HG03139 (cell line): Measurements from ENCODE around the gene CD44.

ENCODE experiments used
- ATAC-seq: cut with Tn5 transposase; IDR thresholded peaks from one replicate; pipeline ENCODE4 v1.9.1; 2021; ENCODE audit not compliant: unreplicated experiment

CD44 gene

DNA sequence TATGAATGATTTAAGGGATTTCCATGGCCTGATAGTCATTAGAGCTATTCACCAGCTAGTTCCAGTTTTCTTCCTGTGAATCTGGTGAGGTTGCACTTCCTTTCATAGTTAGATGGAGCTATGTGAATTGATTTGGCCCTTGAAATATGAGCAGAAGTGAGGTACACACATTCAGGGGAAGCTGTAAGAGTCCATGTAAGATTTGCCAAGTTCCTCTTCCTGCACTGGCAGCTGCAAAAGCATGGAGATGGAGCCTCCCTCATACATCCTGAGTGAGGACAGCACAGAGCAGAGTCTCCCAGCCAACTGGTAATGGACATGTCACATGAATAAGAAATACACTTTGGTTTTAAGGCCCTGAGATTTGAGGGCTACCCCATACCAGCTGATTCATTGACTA, 111.7 kb downstream of the CD44 start:
- no peak for ATAC-seq

DNA sequence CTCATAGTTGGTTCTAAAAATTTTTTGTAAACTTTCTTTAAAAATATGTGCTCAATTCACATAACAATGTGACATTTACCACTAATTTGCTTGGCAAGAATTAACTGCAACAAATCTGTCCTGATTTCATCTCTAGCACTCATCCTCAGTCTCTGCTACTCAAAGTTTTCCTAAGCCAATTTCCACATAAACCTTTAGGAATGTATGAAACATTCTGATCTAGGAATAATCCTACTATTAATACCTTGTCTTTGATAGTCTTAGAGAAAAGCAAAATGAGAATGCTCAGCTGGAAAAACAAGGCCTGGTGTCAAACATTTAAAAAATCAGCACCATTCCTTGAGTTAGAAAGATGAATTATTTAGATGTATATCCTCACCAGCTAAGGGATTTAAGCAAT, 114.3 kb downstream of the CD44 start:
- ATAC-seq: no peak

DNA sequence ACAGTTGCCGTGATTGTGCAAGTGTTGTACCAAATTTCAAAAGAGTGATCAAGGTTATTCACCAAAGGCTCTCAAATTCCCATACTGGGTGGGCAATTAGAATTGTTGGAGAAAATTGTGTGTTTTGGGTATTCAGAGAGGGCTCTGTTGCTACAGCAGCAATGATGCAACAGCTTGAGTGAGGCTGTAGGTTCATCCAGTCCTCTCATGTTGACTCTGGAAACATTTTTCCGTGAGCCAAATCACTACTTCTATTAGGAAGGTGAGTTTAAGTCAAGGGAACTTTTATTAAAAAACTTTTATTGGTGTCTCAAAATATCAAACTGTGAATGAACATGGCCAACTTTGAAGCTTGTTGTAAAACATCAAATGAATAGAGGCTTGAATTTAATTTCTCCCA, 116.5 kb downstream of the CD44 start:
- no peak for ATAC-seq

DNA sequence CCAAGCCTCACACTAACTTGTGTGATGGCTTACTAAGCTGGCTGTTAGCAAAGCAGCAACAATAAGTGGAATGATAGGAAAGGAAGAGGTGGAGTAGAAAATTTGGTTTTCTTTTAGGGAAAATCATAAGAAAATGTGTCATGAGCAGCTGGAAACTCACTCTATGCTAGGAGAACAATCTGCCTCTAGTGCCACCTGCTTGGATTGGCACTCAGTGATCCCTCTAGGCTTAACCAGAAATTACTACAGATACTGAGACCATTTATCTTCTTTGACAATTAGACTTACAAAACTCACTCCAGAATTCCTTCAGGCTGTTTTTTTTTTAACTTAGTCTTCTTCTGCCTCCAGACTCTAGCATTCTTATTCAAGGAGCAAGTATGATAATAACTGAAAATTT, 117.3 kb downstream of the CD44 start:
- ATAC-seq: no peak

DNA sequence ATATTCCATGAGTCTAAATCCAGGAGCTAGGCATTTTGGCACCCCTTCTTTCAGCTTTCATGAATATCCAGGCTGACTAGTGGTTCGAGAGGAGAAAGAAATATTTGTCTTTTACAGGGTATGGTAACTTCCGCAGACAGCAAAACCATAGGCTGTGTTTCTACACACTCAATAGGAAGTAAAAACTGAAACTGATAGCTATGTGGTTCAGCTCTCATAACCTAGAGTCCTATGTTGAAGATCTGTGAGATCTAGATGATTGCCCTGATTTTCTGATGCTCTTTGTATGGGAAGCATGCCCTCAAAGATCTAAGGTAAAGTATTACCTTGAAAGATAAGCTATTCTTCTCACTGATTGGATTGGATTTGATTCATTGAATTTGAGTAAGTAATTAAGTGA, 118.3 kb downstream of the CD44 start:
- ATAC-seq: peak; percentile 100

DNA sequence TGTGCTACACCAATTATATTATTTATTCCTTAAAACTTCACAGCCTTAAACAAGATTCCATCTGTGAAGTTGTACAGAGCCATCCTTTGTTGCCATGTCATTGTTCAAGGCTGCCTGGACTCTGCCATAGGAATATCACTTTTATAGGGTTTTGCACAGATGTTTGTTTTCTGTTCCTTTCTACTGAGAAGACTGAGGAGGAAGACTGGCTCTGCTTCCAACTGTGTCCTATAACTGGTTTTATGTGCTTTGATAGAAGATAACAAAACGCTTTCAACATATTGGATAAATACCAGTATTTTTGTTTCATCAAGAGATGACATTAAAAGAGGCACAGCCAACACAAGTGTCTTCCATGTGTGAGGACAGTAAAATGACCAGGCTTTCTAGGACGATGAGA, 120.6 kb downstream of the CD44 start:
- no peak for ATAC-seq

DNA sequence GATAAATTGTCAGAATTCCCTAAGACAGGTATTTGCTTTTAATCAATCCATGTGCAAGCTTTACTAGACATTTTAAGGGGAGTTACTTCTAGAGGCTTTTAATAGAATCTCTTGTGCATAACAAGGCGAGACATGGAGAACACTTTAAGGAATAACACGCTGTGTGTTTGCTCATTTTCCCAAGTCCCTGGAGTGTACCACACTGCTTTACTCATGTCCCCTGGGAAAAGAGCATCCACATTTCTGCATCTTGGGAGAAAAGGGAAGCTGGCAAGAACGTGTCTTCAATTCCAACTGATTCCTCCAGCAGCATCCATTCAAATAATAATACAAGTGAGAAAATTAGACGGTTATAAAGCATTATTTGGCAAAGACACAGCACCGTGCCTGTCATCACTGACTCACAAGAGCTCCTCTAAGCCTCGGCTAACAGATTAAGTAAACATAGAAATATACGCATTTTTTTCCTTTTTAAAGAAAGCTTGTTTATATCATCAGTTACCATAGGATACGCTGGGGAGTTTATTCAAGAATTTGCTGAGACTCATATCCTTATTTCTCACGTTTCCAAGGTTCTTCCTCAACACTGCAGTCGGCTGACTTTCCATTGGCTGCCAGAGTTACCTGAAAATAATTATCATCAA, 121.5 kb downstream of the CD44 start:
- no peak for ATAC-seq

DNA sequence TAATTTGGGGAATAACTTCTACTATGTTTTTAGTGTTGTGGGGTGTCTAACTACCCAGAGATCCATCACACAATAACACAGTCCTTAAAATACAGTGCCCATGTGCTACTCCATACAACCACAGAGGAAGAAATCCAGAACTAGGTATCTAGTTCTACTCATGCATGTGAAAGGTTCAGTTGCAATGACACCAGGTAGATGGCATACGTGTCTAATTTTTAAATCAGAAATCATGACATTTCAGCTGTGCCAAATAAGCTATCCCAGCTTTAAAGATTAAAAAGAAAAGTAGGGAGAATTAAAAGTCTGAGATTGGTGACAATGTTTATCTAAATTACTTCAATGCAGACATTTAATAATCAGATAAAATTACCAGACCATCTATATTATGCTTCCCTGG, 122.2 kb downstream of the CD44 start:
- ATAC-seq: no peak

DNA sequence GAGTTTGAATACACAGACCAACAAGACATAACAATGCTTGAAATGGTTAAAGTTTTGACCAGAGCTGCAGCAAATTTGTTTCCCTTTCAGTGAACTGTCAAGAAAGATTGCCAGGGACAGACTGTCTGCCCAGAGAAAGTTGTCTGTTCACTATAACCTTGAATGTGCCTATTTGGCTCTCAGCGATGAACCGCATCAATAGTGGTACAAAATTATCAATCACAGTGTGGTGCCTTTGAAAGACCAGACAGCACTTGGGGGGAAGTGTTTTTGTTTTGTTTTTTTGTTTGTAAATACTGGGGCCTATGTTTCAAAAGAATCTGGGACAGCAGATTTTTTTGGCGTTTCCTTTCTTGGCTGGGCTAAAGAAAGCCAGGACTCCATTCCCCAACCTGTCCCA, 123.1 kb downstream of the CD44 start:
- ATAC-seq: no peak

DNA sequence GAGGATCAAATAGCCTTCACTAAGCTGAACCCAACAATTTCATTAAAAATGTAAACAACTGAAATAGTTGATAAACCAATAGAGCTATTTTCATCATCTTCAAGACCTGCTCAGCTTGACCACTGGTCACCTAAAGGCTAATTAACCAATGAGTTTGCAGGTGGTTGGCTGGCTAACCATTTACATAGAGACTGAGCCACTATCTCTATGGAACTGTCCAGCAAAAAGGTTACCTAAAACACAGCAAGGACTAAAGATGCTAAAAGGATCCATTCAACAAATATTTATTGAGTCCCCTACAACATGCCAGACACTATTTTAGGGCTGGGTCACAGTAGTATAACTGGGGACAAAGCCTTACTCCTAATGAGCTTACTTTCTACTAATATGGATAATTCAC, 123.8 kb downstream of the CD44 start:
- ATAC-seq: no peak

DNA sequence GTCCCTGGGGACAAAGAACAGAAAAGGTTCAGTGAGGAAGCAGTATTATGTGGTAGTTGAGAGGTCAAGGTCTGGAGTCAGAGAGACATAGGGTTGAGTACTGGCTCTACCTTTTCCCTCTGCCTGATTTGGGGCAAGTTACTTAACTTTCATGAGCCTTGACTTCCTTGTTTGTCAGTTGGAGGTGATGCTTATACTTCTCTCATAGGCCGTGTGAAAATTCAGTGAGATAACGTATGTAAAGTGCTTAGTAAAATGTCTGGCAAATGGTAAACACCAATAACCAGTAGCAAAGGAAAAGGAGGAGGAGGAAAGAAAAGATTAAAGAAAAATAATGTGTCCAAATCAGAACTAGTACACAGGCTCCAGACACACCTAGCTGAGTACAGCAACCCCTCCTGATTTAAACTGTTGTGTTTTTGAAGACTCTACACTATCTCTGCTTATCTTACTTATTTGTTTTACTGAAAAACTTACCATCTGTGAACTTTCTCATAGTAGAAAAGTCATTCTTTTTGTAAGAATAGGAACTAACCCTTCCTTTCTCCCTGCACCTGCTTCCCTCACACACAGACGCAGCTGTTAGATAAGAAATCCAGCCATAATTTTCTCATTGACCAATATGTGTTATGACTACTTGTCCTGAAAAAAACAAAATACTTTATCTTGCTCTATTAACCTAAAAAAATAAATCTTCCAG, 126.9 kb downstream of the CD44 start:
- no peak for ATAC-seq

DNA sequence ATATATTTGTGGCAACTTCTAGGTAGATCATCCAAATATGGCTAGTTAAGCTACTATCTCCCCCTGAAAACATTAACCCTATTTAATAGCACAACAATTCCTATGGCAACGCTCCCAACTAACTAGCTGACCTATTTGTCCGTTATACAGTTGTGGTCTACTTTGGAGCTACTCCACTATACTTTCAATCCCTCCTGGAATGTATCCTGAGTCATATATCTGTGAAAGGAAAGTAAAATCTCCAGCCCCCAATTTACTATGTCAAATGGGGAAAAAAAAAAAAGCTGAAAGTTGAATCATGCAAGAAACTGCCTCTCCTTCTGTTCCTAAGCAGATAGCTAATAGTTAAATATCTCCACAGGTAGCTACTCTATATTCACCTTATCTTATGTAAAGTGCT, 128.5 kb downstream of the CD44 start:
- no peak for ATAC-seq

DNA sequence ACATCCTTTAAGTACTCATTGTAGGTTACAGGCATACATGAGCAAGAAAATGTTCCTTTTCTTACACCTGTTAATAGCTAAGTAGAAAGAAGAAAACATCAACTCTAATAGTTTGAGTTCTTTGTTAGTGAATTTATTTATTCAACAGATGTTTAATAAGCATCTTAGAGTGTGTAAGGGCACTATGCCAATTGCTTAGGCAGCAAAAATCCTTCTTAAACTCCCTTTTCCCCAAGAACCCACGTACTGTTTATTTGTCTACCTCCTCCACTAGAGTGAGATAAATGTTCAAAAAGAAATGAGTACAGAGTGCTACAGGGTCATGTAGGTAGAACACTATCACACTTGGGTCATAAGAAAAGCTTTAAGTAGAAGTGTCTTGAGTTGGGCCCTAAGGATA, 131.4 kb downstream of the CD44 start:
- no peak for ATAC-seq

DNA sequence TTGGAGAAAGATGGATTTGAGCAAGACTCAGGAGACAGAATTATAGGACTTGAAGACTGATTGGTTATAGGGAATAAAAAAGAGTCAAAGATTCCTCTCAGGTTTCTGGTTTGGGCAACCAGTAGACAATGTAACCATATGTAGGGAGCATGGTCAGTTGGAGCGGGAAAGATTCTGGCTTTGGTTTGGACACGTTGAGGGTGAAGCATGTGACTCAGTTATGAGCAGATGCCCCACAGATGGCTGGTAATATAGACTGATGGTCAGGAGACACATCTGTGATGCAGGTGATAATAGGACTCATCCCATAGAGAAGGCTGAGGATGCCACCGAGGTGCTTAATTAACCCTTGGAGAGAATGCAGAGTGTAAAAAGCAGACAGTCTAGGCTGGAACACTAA, 132.1 kb downstream of the CD44 start:
- ATAC-seq: no peak

DNA sequence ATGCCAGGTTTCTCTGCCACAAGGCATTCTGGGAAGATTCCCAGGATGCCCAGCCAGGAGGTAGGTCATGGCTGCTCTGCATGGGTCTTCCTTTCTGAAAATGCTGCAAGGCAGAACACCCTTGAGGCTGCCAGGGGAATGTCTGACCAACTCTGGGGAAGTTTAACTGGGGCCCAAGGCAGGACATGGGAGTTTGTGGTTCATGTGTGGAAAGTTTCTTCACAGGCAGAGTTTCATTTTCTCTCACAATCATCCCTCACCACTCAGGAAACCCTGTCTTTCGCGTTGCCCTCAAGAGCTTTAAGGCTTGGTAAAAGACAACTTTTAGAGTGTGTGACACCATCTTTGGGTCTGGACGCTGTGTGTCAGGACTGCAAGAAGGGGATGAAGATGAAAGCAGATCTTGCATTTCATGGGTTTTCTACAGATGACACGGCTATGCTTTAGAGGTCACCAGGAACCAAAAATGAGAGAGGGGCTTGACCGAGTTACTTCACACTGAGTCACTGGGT, 133.5 kb downstream of the CD44 start:
- peak; percentile 71 for ATAC-seq

DNA sequence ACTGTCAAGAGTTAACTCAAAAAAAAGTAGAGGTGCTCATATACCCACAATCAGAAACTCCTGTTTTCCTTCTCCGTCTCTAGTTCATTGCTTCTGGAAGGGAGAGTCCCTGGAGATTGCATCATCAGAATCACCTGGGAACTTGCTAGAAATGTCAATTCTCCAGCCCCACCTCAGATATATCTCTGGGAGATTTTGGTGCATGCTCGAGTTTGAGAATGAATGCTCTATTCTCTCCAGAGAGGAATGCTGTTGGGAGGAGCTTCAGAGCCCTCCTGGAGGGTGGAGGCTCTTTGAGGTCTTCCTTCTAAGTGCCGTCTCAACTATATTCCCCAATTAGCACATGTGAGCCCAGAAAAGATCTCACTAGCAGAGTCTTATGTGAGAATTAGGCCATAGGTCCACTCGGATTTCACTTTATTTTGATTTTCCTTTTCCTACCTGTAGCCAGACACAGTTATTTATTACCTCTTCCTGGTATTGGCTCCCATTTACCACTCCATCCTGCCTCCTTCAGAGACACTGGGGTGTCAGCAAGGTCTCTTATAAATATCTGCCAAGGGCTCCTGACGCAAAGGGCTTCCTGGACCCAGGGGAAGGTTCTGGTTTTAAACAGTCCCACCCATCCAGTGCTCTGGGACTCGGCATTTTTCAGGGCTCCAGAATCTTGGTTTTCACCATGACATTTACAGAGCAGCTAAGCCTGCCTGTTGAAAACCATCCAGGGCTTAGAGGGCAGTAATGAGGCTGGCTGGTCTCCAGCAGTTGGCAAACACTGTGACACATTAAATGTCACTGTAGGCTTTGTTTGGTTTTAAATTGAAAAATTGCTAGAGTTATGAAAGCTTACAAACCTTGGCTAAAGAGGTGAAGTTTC, 136.2 kb downstream of the CD44 start:
- ATAC-seq: no peak

DNA sequence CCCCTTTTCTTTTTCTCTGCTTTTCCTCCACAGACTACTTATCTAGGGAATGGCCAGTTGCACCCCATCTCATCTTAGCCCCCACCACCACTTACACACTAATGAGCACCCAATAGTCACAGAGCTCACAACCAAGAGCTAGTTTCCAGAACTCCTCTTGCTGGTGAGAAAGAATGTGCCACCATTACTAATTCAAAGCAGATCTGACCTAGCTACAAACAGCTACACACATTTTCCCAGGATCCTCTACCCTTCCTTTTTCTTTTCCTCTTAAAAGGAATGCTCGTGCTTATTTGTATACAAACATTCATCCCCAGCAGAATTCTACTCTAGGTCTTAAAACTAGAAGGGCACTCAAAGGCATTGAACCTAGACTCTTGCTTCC, 136.8 kb downstream of the CD44 start:
- no peak for ATAC-seq

DNA sequence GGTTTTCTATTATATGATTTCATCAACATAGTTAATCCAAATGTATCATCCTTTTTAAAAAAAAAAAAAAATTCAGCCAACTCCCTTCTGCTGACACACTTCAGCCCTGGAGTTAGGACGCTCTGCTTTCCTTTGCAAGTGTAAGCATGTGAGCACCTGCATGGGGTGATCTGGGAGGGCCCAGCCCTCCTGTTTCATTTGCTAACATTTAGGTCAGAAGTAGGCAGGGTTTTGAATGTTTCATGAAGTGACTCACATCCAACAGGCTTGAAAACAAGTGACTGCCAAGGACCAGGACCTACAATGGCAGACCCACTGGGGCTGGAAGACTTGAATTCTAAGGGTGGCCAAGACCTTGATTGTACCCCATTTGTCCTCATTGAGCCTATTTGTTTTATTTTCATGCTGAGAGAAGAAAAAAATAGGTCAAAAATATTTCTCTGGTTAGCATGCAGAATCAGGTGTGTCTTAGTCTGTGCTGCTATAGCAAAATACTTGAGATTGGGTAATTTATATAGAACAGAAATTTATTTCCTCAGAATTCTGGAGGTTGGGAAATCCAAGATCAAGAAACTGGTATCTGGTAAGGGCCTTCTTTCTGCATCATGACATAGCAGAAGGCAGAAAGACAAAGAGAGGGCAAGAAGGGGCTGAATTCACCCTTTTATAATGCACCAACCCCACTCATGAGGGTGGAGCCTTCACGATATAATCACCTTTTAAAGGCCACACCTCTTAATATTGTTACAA, 137.6 kb downstream of the CD44 start:
- no peak for ATAC-seq

DNA sequence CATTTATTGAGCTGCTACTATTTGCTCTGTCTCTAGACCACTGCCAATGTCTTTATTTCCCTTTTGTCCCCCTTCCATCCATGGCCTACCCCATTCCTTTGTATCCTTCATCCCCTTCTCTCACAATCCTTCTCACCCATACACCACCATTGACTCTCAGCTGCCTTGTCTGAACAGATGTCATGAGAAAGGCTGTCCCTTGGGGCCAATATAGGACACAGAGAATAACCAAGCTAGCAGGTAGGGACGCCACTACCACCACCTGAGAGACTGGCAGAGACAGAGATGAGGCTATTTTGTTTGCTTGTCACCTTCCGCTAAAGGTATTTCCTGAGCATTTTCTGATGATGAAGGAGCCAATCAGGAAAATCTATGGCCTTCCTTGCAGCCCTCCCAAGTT, 138.9 kb downstream of the CD44 start:
- ATAC-seq: no peak

DNA sequence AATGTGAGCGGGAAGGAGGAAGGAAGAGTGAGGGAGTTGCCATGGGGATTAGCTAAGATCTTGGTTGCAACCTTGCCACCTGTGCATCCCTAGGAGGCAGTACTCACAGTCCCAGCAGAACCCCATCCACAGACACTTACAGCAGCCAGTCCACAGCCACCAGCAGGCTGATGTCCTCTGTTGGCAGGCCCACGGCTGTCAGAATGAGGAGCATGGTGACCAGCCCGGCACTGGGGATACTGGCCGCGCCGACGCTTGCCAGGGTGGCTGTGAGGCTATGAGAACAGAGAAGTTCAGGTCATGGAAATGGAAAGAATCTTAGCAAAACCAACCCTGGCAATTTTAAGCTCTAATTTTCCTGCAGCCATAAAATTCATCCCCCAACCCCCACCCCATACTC, 141.8 kb downstream of the CD44 start:
- no peak for ATAC-seq

DNA sequence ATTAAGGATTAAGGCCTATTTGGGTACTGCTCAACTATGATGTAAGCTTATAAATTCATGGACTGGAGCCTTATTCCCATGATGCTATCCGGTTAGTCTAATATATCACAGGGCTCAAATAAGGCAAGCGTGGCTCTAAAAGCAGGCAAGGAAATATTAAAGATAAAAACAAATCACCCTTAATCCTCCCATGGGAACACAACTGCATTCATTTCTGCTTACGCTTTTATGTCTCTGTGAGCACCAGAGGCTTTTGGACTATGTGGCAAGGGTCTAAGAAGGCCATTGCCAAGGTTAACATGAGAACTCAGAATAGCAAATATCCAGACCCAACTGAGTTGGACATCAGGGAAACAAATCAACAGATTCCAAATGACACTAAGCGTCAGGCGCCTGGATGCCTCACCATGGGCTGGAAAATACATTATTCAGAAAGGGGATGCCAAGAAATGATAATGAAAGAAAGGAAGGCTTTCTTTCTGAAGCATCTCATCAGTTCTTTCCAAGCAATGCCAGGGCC, 142.3 kb downstream of the CD44 start:
- ATAC-seq: no peak
